ENCODE results near the gene PCDHGA8.
"Not testable (repeated sequence)": the region's sequence is repeated elsewhere in the genome, so short reads cannot be mapped to it uniquely, and the experiment has no call there.

The PCDHGA8 gene

GRCh38 chr5:141371572-141372475 lies 20.6 kb upstream of the PCDHGA8 start:
- Histone ChIP-seq H3K27me3 (ENCODE audit: low read length) (no peaks in the 10 kb centered on the region), H3K4me3 (ENCODE audit: insufficient read depth, low read length, poor library complexity, severe bottlenecking) (no peak overlapping the region), H4K20me1 (ENCODE audit: low read depth, low read length) (no peaks in the 10 kb centered on the region), H3F3A (ENCODE audit: insufficient read depth) (0 out of 2 replicates have a peak, but pooled peaks cover 3% of the 10 kb centered on the region), H3K9me3 (ENCODE audit: insufficient read depth, low read length) (peaks cover 50% of the 10 kb centered on the region; the same call in 1 of the 2 replicates), H3K9me2 (replicated peaks; ENCODE audit: insufficient read depth, low read length) (no peaks in the 10 kb centered on the region), H3K27ac (ENCODE audit: low read depth, low read length) (no peak overlapping the region), H2AFZ (ENCODE audit: low read depth, low read length, severe bottlenecking) (no peak overlapping the region), H3K79me2 (ENCODE audit: insufficient read depth, low read length) (no peaks in the 10 kb centered on the region; the same call in 1 of the 2 replicates), H3K4me2 (ENCODE audit: low read depth, low read length, poor library complexity, severe bottlenecking) (no peak overlapping the region), H3K36me3 (ENCODE audit: low read length) (peaks cover 18% of the 10 kb centered on the region), H3K9ac (ENCODE audit: low read length) (no peak overlapping the region)
- TF ChIP-seq CTCF (IDR thresholded peaks at IDR 0.05; ENCODE audit: insufficient read depth, low read length, poor library complexity, severe bottlenecking) (no peak), EZH2phosphoT487 (conservative IDR thresholded peaks at IDR 0.05; ENCODE audit: low read length) (no peak)

- Histone ChIP-seq H3K79me2 (ENCODE audit: insufficient read depth, low read length) (peaks cover 7% of the 10 kb centered on the region; the same call in 1 of the 2 replicates), H3F3A (ENCODE audit: insufficient read depth) (no peaks in the 10 kb centered on the region), H3K4me2 (ENCODE audit: low read depth, low read length, poor library complexity, severe bottlenecking) (peak within 1 kb of the TSS; percentile 35), H3K27me3 (ENCODE audit: low read length) (no peaks in the 10 kb centered on the region), H3K9me2 (replicated peaks; ENCODE audit: insufficient read depth, low read length) (no peaks in the 10 kb centered on the region), H2AFZ (ENCODE audit: low read depth, low read length, severe bottlenecking) (no peak within 1 kb of the TSS), H3K9me3 (ENCODE audit: insufficient read depth, low read length) (peaks cover 58% of the 10 kb centered on the region; the same call in 1 of the 2 replicates), H3K9ac (ENCODE audit: low read length) (no peak within 1 kb of the TSS), H3K27ac (ENCODE audit: low read depth, low read length) (no peak within 1 kb of the TSS), H3K4me3 (ENCODE audit: insufficient read depth, low read length, poor library complexity, severe bottlenecking) (peak within 1 kb of the TSS; percentile 18), H4K20me1 (ENCODE audit: low read depth, low read length) (no peaks in the 10 kb centered on the region), H3K36me3 (ENCODE audit: low read length) (peaks cover 23% of the 10 kb centered on the region)
- TF ChIP-seq EZH2phosphoT487 (conservative IDR thresholded peaks at IDR 0.05; ENCODE audit: low read length) (no peak), CTCF (IDR thresholded peaks at IDR 0.05; ENCODE audit: insufficient read depth, low read length, poor library complexity, severe bottlenecking) (no peak)
Observed at GRCh38 chr5:141373673-141374317, 18.6 kb upstream of the PCDHGA8 start, which contains the start of gene PCDHGA6. Gene PCDHGA6 (plus strand): TSS chr5:141373891. CDS start chr5:141374084, 193 bp downstream.

- H3F3A ChIP-seq (ENCODE audit: insufficient read depth): no peaks in the 10 kb centered on the region
- H3K4me2 ChIP-seq (ENCODE audit: low read depth, low read length, poor library complexity, severe bottlenecking): no peak overlapping the region
- no peaks in the 10 kb centered on the region for H4K20me1 ChIP-seq (ENCODE audit: low read depth, low read length)
- peaks cover 7% of the 10 kb centered on the region; the same call in 1 of the 2 replicates for H3K79me2 ChIP-seq (ENCODE audit: insufficient read depth, low read length)
- H2AFZ ChIP-seq (ENCODE audit: low read depth, low read length, severe bottlenecking): no peak overlapping the region
- no peaks in the 10 kb centered on the region for H3K27me3 ChIP-seq (ENCODE audit: low read length)
- peaks cover 58% of the 10 kb centered on the region; the same call in 1 of the 2 replicates for H3K9me3 ChIP-seq (ENCODE audit: insufficient read depth, low read length)
- no peaks in the 10 kb centered on the region for H3K9me2 ChIP-seq (replicated peaks; ENCODE audit: insufficient read depth, low read length)
- TF ChIP-seq CTCF (IDR thresholded peaks at IDR 0.05; ENCODE audit: insufficient read depth, low read length, poor library complexity, severe bottlenecking) (no peak), EZH2phosphoT487 (conservative IDR thresholded peaks at IDR 0.05; ENCODE audit: low read length) (no peak)
- H3K9ac ChIP-seq (ENCODE audit: low read length): no peak overlapping the region
- H3K4me3 ChIP-seq (ENCODE audit: insufficient read depth, low read length, poor library complexity, severe bottlenecking): no peak overlapping the region
- no peak overlapping the region for H3K27ac ChIP-seq (ENCODE audit: low read depth, low read length)
- peaks cover 23% of the 10 kb centered on the region for H3K36me3 ChIP-seq (ENCODE audit: low read length)
Observed at GRCh38 chr5:141374627-141375026, 17.8 kb upstream of the PCDHGA8 start.

GRCh38 chr5:141375444-141376155 lies 16.8 kb upstream of the PCDHGA8 start:
- H3K27ac ChIP-seq (ENCODE audit: low read depth, low read length); H3F3A ChIP-seq (ENCODE audit: insufficient read depth); H3K79me2 ChIP-seq (ENCODE audit: insufficient read depth, low read length); H2AFZ ChIP-seq (ENCODE audit: low read depth, low read length, severe bottlenecking); H3K27me3 ChIP-seq (ENCODE audit: low read length); H3K4me3 ChIP-seq (ENCODE audit: insufficient read depth, low read length, poor library complexity, severe bottlenecking); H3K9me2 ChIP-seq (replicated peaks; ENCODE audit: insufficient read depth, low read length); H3K4me2 ChIP-seq (ENCODE audit: low read depth, low read length, poor library complexity, severe bottlenecking); H4K20me1 ChIP-seq (ENCODE audit: low read depth, low read length); H3K9ac ChIP-seq (ENCODE audit: low read length): not testable (repeated sequence)
- H3K9me3 ChIP-seq (ENCODE audit: insufficient read depth, low read length): peaks cover 53% of the 10 kb centered on the region; the same call in 1 of the 2 replicates
- peaks cover 19% of the 10 kb centered on the region for H3K36me3 ChIP-seq (ENCODE audit: low read length)
